GM18858 (cell line): ENCODE measurements around the gene CCDC154.

Experiments
- ATAC-seq: cut with Tn5 transposase; IDR thresholded peaks from one replicate; pipeline ENCODE4 v1.9.1; 2021; ENCODE audit not compliant: unreplicated experiment

The CCDC154 gene

GRCh38 chr16:1397779-1398178 is 46.6 kb downstream of the CCDC154 start:
- ATAC-seq, result no peak

- ATAC-seq, result no peak
Observed at GRCh38 chr16:1395444-1396031, 48.8 kb downstream of the CCDC154 start.

DNA sequence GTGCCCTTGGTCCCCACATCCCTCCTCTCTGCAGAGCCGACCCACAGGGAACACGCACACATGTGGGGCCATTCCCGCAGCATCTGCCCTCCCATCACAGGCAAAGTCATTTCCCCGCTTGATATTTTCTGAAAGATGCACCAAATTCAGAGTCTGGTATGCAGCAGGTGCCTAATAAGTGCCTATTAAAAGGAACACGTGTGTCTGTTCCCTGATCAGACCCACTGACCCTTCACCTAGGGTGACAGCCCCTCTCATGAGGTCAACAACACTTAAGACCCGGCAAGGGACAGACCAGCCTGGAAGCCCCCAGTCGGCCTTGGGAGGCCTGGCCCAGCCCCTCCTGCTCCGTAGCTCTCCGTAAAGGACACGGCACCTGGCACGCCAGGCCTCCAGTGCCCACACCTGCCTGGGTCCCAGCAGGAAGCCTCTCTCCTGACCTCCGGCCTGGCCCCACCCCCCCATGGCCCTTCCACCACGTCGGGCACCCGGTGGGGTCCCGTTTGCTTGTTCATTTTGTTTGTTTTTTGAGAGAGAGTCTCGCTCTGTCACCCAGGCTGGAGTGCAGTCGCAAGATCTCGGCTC is 49.9 kb downstream of the CCDC154 start:
- ATAC-seq, result no peak

GRCh38 chr16:1393613-1394176 is 50.7 kb downstream of the CCDC154 start:
- ATAC-seq, result no peak

- ATAC-seq, result no peak
Observed at GRCh38 chr16:1392826-1393225, 51.5 kb downstream of the CCDC154 start.

- ATAC-seq, result no peak
Observed at GRCh38 chr16:1390239-1390779, 54.0 kb downstream of the CCDC154 start.

- no peak for ATAC-seq
Observed at GRCh38 chr16:1389762-1390161, 54.6 kb downstream of the CCDC154 start.

GRCh38 chr16:1387331-1387730 is 57.0 kb downstream of the CCDC154 start:
- no peak for ATAC-seq

DNA sequence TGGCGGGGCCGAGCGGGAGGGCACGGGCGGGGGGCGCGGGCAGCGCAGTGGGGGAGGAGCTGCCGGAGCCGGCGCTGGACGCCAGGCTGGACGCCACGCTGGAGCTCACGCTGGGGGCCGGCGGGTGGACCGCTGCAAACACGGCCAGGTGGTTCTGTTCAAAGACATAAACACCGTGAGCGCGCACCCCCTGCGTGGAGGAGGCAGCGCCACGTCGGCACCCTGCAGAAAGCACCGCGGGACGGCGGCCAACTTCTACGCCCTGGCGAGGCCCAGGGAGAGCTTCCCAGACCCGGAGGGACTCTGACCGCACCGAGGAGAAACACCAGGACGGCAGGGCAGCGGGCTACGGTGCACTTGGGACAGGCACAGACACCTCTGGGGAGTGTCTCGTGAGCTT is 59.1 kb downstream of the CCDC154 start:
- ATAC-seq, result no peak
